ENCODE measurements around the gene ENG.

The ENG gene

GRCh38 chr9:127778280-127779135 is 76.0 kb downstream of the ENG start, which contains the start of gene SH2D3C:
TSS of gene SH2D3C (minus strand) at chr9:127778666. CDS start at chr9:127778627, 39 bp downstream.
- in situ Hi-C loops (cut with MboI; ENCODE audit: low sequenced_read_pairs) = no loop called here

- in situ Hi-C loops (cut with MboI; ENCODE audit: low sequenced_read_pairs) = no loop called here
These were observed 77.0 kb downstream of the ENG start for GRCh38 chr9:127777368-127777980.

- in situ Hi-C loops (cut with MboI; ENCODE audit: low sequenced_read_pairs) = no loop called here
These were observed 77.6 kb downstream of the ENG start for GRCh38 chr9:127776924-127777289.

GRCh38 chr9:127776195-127776923 is 78.1 kb downstream of the ENG start:
- in situ Hi-C loops (cut with MboI; ENCODE audit: low sequenced_read_pairs) = no loop called here

GRCh38 chr9:127773981-127774380 is 80.5 kb downstream of the ENG start:
- in situ Hi-C loops (cut with MboI; ENCODE audit: low sequenced_read_pairs) = no loop called here

GRCh38 chr9:127773272-127773671 is 81.2 kb downstream of the ENG start:
- in situ Hi-C loops (cut with MboI; ENCODE audit: low sequenced_read_pairs) = no loop called here

- in situ Hi-C loops (cut with MboI; ENCODE audit: low sequenced_read_pairs) = no loop called here
These were observed 81.9 kb downstream of the ENG start for GRCh38 chr9:127772603-127773002.

- in situ Hi-C loops (cut with MboI; ENCODE audit: low sequenced_read_pairs) = no loop called here
These were observed 82.8 kb downstream of the ENG start for GRCh38 chr9:127771570-127772189.

- in situ Hi-C loops (cut with MboI; ENCODE audit: low sequenced_read_pairs) = no loop called here
These were observed 83.4 kb downstream of the ENG start for GRCh38 chr9:127770905-127771569.

GRCh38 chr9:127770583-127770904 is 83.9 kb downstream of the ENG start:
- in situ Hi-C loops (cut with MboI; ENCODE audit: low sequenced_read_pairs) = no loop called here

- in situ Hi-C loops (cut with MboI; ENCODE audit: low sequenced_read_pairs) = no loop called here
These were observed 84.4 kb downstream of the ENG start for GRCh38 chr9:127769929-127770582.

GRCh38 chr9:127769101-127769500 is 85.4 kb downstream of the ENG start:
- in situ Hi-C loops (cut with MboI; ENCODE audit: low sequenced_read_pairs) = no loop called here

GRCh38 chr9:127768698-127769097 is 85.8 kb downstream of the ENG start:
- in situ Hi-C loops (cut with MboI; ENCODE audit: low sequenced_read_pairs) = no loop called here

- in situ Hi-C loops (cut with MboI; ENCODE audit: low sequenced_read_pairs) = no loop called here
These were observed 86.5 kb downstream of the ENG start for GRCh38 chr9:127767909-127768331.

GRCh38 chr9:127767410-127767809 is 87.0 kb downstream of the ENG start:
- in situ Hi-C loops (cut with MboI; ENCODE audit: low sequenced_read_pairs) = no loop called here

- in situ Hi-C loops (cut with MboI; ENCODE audit: low sequenced_read_pairs) = no loop called here
These were observed 89.0 kb downstream of the ENG start for GRCh38 chr9:127765418-127765817.

Data from hTERT RPE-1 (cell line).